CD4-positive, alpha-beta T cell treated with Interleukin-6 at 100 ng/mL for 8 hours (primary cell): ENCODE measurements around the gene ABO.
"Not testable (repeated sequence)": the region's sequence is repeated elsewhere in the genome, so short reads cannot be mapped to it uniquely, and the experiment has no call there.

Source experiments
- DNase-seq: peaks from one replicate; pipeline ENCODE4 v3.0.0-alpha.2; 2020; ENCODE audit warnings: mixed read lengths, low spot score

ABO gene

GRCh38 chr9:133263557-133263956 lies 11.4 kb downstream of the ABO start:
- no peak for DNase-seq

GRCh38 chr9:133262226-133262625 lies 12.8 kb downstream of the ABO start:
- no peak for DNase-seq

DNA sequence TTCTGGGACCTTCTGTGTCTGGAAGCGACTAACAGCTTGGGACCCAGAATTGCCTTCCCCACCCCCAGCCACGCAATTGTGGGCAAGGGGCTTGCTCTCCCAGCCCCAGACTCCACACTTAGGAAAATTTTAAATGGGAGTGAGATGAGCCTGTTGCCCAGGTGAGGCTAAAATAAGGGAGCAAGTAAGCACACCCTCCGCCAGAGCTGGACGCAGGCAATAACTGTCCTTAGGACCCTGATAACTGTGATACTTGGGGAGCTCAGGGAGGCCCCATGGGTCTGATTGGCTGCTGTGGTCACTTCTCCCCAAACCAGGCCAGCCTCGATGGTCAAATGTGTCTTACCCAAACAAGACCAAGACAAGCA lies 13.3 kb downstream of the ABO start:
- DNase-seq: no peak

- no peak for DNase-seq
Measured at GRCh38 chr9:133261103-133261752, 13.8 kb downstream of the ABO start.

GRCh38 chr9:133260334-133261102 lies 14.5 kb downstream of the ABO start:
- no peak for DNase-seq

GRCh38 chr9:133258061-133259015 lies 16.7 kb downstream of the ABO start:
- DNase-seq: no peak

GRCh38 chr9:133257465-133257956 lies 17.5 kb downstream of the ABO start:
- no peak for DNase-seq

DNA sequence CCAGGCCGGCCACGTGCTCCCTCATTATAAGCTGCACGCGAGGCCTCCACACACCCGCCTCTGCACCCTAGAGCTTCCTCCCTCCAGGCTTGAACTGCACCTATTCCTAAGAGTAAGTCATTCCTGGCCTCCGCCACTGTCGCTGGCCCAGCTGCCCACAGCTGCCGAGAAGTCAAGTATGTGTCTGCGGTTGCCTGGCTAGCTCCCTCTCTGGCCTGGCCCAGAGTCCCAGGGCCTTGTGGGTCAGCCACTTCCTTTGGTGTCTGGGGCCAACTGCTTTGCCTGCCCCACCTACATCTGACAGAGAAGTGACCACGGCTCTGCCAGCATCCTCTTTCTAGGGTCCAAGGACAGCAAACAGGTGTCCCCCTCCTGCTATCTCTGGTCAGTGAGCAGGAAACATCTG lies 18.3 kb downstream of the ABO start:
- no peak for DNase-seq

GRCh38 chr9:133256136-133256461 lies 18.9 kb downstream of the ABO start:
- no peak for DNase-seq

DNA sequence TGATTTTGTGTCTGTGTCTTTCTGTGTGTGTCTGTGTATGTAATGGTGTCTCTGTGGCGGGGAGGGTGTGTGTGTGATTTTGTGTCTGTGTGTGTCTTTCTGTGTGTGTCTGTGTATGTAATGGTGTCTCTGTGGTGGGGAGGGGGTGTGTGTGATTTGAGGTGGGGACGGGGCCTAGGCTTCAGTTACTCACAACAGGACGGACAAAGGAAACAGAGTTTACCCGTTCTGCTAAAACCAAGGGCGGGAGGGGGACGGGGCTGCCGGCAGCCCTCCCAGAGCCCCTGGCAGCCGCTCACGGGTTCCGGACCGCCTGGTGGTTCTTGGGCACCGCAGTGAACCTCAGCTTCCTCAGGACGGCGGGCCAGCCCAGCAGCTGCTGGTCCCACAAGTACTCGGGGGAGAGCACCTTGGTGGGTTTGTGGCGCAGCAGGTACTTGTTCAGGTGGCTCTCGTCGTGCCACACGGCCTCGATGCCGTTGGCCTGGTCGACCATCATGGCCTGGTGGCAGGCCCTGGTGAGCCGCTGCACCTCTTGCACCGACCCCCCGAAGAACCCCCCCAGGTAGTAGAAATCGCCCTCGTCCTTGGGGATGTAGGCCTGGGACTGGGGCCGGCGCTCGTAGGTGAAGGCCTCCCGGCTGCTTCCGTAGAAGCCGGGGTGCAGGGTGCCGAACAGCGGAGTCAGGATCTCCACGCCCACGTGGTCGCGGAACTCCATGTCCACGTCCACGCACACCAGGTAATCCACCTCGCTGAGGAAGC lies 19.4 kb downstream of the ABO start:
- no peak for DNase-seq

GRCh38 chr9:133254471-133254870 lies 20.5 kb downstream of the ABO start:
- DNase-seq: no peak

- DNase-seq: no peak
Measured at GRCh38 chr9:133253268-133253667, 21.7 kb downstream of the ABO start.

- DNase-seq: no peak
Measured at GRCh38 chr9:133252301-133253020, 22.5 kb downstream of the ABO start.

DNA sequence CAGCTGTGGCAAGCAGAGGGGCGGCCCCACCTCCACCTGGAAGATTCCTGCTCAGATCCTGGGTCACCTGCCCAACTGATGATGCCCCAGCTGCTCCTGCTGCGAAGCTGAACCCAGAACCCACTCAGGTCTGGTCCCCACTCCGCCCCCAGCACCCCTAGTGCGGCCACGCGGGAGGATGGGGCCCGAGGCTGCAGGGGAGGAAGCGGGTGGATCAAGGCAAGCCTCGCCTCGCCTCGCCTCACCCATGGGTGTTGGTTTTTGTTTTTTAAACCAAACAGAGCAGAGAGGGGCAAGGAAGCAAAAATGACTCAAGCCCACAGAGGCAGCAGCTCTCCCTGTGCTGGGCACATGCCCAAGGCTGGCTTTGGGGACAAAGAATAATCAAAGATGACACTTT lies 23.2 kb downstream of the ABO start:
- DNase-seq: no peak

DNA sequence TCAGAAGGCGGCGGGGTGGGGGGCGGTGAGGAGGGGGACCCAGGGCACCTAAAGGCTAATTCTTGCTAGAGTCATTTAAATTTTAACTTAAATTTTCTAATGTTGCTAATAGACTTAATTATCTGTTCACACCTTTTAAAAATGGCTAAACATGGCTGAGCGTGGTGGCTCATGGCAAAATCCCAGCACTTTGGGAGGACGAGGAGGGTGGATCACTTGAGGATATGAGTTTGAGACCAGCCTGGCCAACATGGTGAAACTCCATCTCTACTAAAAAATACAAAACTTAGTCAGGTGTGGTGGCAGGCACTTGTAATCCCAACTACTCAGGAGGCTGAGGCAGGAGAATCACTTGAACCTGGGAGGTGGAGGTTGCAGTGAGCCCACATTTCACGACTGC lies 23.8 kb downstream of the ABO start:
- DNase-seq: not testable (repeated sequence)

DNA sequence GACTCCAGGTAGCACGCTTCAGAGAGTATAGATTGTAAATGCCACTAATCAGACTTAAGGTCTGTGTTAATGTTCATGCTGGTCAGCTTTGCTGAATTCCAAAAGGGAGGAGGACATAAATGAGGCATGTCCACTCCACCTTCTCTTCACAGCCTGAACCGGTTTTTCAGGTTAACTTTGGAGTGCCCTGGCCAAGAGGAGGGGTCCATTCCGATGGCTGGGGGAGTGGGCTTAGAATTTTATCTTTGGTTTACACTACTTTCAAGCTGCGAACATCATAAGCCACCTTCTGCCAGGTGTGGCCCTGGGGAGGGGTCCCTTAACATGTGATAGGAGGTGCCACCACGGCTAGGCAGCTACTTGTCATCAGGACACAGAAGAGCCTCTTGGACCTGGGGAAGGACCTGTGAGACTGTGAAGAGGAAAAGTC lies 24.2 kb downstream of the ABO start:
- DNase-seq: no peak

DNA sequence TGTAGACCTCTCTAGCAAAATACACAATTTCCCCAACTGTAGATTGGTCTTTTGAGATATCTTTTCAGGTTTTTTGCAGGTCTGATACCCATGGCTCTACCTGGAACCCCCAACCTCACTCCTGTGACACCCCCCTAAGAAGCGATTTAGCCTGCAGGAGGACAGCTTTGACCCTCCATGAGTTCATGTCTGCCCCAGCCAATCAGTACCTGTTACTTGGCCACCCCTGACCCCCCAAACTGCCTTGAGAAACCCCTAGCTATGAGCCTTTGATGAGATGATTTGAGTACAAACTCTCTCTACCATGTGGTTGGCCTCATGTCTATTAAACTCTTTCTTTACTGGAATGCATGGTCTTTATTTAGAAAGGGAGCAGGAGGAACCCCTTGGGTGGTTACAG lies 25.7 kb downstream of the ABO start:
- DNase-seq: no peak

DNA sequence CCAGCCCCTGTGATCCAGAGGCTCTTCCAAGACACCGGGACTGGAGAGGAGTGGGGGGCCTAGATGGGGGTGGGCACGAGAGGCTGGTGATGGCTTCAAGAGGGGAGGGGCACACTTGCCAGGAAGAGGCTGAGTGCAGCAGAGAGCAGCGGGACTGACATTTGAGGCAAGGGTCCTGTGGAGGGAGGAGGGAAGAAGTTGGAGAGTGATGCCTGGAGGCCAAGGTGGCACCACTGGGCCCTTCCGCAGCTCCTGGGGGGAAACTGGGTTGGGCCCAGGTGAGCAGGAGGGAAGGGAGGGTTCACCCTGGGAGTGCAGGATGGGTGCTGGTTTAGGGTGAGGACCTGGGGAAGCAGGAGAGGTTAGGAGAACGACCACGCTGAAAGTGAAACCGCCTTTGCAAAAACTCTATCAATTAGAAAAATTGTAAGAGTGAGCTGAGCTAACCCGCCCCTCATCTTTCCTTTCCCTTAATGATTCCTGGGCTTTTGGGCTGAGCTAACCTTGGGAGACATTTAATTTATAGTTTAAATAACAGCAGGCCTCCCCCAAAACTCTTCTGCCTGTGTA lies 26.2 kb downstream of the ABO start:
- no peak for DNase-seq

DNA sequence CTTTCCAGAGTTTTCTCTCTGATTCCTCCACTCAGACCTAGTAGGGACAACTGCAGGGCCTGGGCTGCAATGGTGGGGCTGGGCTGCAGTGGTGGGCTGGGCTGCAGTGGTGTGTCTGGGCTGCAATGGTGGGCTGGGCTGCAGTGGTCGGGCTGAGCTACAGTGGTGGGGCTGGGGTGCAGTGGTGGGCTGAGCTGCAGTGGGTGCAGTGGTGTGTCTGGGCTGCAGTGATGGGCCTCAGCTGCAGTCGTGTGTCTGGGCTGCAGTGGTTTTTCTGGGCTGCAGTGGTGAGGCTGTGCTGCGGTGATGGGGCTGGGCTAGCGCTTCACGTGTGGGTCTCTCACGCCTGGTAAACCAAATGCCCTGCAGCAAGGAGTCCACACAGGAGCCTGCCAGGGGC lies 27.4 kb downstream of the ABO start:
- DNase-seq: no peak

DNA sequence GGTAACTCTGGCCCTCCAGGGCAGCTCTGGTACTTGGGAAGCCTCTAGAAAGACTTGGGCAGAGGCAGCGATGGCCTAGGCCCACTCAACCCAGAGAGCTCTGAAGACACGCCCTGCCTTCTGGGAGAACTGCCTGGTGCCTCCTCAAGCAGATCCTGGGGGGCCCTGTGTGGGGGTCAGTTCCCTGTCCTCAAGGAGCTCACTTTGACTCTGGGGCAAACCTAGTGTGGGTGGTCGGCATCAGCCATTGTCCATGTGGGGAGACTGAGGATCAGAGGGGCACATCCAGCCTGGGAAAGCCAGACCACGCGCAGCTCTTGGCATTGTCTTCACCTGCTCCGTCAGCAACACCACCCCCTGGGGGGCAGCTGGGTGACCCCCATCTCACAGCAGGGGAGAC lies 28.0 kb downstream of the ABO start:
- no peak for DNase-seq

GRCh38 chr9:133246562-133246961 lies 28.4 kb downstream of the ABO start:
- DNase-seq: no peak
